MM.1S (cell line): ENCODE results near the gene CDH4.

Experiments
- EZH2phosphoT487 ChIP-seq: fragments of 300-600 bp; sonication (generic); IDR thresholded peaks from 2 replicates; pipeline ENCODE4 v1.6.1; 2018; ENCODE audit warnings: antibody characterized with exemption, low read length
- TF ChIP-seq, protein P1 (sequence below): fragments of 300-600 bp; sonication (generic); IDR thresholded peaks from 2 replicates; pipeline ENCODE4 v1.5.1; 2016; ENCODE audit warnings: antibody characterized with exemption, low read length, mixed read lengths

DNA sequence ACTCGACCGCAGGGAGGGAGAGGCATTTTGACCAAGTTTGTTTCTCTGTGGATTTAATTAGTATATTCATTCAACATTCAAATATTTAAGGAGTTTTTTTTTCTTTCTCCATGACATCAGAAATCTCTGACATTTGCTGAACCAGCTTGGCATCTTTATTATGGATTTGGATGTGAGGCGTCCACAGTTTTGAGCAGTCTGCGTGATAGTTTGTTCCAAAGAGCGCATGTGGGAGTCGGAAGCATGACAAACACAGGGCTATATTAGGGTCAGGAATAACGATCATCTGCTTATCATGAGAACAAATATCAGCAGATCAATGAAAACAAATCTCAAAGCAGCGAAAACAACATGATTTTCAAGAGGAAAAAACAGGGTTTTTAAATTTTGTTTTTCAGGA lies 373.2 kb downstream of the CDH4 start:
- no peak for TF ChIP-seq EZH2phosphoT487
- TF ChIP-seq, protein P1, sequence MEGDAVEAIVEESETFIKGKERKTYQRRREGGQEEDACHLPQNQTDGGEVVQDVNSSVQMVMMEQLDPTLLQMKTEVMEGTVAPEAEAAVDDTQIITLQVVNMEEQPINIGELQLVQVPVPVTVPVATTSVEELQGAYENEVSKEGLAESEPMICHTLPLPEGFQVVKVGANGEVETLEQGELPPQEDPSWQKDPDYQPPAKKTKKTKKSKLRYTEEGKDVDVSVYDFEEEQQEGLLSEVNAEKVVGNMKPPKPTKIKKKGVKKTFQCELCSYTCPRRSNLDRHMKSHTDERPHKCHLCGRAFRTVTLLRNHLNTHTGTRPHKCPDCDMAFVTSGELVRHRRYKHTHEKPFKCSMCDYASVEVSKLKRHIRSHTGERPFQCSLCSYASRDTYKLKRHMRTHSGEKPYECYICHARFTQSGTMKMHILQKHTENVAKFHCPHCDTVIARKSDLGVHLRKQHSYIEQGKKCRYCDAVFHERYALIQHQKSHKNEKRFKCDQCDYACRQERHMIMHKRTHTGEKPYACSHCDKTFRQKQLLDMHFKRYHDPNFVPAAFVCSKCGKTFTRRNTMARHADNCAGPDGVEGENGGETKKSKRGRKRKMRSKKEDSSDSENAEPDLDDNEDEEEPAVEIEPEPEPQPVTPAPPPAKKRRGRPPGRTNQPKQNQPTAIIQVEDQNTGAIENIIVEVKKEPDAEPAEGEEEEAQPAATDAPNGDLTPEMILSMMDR: no peak
